ENCODE data around the gene ITGBL1.

ITGBL1 gene

DNA sequence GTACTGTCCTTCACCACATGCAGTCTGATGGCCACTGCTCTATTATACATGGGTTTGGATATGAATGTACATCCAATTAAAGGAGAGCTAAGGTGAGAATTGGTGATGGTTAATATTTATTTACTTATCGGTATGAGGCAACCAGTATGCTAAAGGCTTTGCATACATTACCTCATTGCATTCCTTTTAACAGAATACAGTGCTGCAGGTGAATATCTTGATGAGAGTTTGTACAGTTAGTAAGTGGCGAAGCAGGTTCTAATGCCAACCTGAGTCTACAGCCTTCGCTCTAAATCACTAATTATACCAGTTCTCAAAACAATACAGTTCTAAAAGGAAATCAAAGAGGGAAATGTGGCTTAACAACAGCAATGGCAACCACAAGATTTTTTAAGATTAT lies 284.1 kb downstream of the ITGBL1 start:
- no peaks in the 10 kb centered on the region for H3K36me3 Mint-ChIP-seq (ENCODE audit: low read depth)

DNA sequence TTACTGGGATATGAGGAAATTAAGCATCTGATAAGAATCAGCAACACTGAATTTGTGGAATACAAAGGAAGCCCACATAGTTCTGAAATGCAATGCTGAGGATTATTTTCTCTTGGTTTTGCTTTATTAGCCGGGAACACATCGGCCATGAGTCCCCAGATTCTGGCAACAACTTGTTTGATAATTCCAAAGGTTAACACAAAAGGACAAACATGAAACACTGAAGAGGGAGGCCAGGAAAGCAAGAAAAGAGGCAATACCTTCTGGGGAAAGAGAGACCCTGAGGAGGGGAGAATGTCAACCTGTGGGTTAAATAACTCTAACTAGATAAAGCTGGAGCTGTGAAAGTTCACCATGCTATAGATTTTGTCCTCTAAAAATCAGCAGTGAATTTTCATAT lies 285.9 kb downstream of the ITGBL1 start:
- peaks cover 3% of the 10 kb centered on the region for H3K27me3 Mint-ChIP-seq (ENCODE audit: low read depth, poor library complexity)
- TF ChIP-seq, protein P1, sequence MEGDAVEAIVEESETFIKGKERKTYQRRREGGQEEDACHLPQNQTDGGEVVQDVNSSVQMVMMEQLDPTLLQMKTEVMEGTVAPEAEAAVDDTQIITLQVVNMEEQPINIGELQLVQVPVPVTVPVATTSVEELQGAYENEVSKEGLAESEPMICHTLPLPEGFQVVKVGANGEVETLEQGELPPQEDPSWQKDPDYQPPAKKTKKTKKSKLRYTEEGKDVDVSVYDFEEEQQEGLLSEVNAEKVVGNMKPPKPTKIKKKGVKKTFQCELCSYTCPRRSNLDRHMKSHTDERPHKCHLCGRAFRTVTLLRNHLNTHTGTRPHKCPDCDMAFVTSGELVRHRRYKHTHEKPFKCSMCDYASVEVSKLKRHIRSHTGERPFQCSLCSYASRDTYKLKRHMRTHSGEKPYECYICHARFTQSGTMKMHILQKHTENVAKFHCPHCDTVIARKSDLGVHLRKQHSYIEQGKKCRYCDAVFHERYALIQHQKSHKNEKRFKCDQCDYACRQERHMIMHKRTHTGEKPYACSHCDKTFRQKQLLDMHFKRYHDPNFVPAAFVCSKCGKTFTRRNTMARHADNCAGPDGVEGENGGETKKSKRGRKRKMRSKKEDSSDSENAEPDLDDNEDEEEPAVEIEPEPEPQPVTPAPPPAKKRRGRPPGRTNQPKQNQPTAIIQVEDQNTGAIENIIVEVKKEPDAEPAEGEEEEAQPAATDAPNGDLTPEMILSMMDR (IDR thresholded peaks at IDR 0.05) = no peak

More for the DNA sequence above, 284.1 kb downstream of the ITGBL1 start:
- no peak overlapping the region for H3K27ac Mint-ChIP-seq
- TF ChIP-seq, protein P1 (IDR thresholded peaks at IDR 0.05) = no peak
- H3K9me3 Mint-ChIP-seq = no peaks in the 10 kb centered on the region
- H3K4me1 Mint-ChIP-seq = no peaks in the 10 kb centered on the region
- H3K27me3 Mint-ChIP-seq (ENCODE audit: low read depth, poor library complexity) = no peaks in the 10 kb centered on the region
- DNase-seq = no peak
- H3K4me3 Mint-ChIP-seq = no peak overlapping the region

DNA sequence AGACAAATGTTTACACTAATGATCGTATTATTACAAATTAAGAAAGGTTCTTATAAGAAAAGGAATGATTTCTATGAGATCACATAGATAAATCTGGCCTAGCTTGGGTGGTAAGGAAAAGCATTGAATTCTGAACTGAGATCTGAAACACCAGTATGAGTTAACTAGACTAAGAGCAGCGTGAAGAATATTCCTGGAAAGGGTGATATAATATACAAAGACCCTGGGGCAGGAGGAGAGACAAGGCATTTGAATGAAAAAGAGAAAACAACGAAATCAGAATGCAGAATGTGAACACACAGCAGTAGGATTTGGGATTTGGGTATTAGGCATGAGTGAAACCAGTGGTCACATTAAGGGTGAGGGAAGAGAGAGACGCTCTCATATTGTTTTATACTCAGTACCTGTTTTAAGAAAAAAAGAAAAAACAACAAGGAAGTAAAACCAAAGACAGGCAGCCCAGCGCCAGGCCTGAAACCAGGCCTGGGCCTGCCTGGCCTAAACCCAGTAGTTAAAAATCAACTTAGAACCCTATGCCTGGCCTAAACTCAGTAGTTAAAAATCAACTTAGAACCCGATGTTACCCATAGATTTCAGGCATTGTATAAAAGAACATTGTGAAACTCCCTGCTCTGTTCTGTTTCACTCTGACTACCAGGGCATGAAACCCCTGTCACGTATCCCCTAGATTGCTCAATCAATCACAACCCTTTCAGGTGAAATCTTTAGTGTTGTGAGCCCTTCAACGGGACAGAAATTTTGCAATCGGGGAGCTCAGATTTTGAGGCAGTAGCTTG lies 287.1 kb downstream of the ITGBL1 start:
- H3K36me3 Mint-ChIP-seq (ENCODE audit: low read depth) = no peaks in the 10 kb centered on the region
- H3K27me3 Mint-ChIP-seq (ENCODE audit: low read depth, poor library complexity) = peaks cover 3% of the 10 kb centered on the region
- DNase-seq = no peak
- no peaks in the 10 kb centered on the region for H3K9me3 Mint-ChIP-seq
- no peaks in the 10 kb centered on the region for H3K4me1 Mint-ChIP-seq
- H3K27ac Mint-ChIP-seq = no peak overlapping the region
- TF ChIP-seq, protein P1 (IDR thresholded peaks at IDR 0.05) = no peak
- H3K4me3 Mint-ChIP-seq = no peak overlapping the region

More for the DNA sequence above, 285.9 kb downstream of the ITGBL1 start:
- H3K4me3 Mint-ChIP-seq = no peak overlapping the region
- H3K36me3 Mint-ChIP-seq (ENCODE audit: low read depth) = no peaks in the 10 kb centered on the region
- H3K9me3 Mint-ChIP-seq = no peaks in the 10 kb centered on the region
- DNase-seq = no peak
- no peak overlapping the region for H3K27ac Mint-ChIP-seq
- H3K4me1 Mint-ChIP-seq = no peaks in the 10 kb centered on the region

DNA sequence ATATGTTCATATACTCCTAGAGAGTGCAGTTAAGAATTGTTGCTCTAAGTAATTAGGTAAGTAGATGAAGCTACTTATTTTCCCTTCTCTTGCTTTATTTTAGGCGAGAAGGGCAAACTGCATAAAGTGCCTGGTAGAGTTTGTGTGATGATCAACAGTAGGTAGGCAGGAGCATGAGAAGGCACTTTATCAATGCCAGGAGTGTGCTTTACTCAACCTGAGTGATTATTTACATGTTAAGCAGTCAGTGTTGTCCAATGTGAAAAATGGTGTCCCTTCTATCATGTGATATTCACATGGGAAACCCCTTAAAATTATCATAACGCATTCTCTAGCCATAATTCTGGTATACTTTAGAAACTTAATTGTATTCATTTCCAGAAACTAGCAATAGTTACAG lies 294.0 kb downstream of the ITGBL1 start:
- no peak for DNase-seq
- Mint-ChIP-seq H3K9me3 (no peaks in the 10 kb centered on the region), H3K4me3 (no peak overlapping the region), H3K27ac (no peak overlapping the region), H3K36me3 (ENCODE audit: low read depth) (no peaks in the 10 kb centered on the region), H3K27me3 (ENCODE audit: low read depth, poor library complexity) (peaks cover 7% of the 10 kb centered on the region), H3K4me1 (no peaks in the 10 kb centered on the region)
- TF ChIP-seq, protein P1 (IDR thresholded peaks at IDR 0.05) = no peak

DNA sequence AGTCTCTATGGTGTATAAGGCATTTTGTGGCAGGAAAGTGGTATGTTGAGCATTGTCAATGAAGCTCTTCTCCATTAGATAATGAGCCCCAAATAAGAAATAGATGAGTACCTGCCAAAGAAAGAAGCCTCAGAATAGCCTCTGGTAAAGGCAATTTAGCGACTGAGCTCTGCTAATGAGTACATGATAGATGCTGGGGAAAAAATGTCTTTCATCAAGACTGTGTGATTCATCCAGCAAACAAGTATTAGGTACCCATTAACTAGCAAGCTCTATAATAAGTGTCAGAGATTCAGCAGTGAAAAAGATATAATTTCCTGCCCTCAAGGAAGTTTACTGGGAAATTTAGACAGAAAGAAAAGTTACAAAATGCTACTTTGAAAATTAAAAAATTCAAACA lies 294.6 kb downstream of the ITGBL1 start:
- no peak for DNase-seq
- peaks cover 7% of the 10 kb centered on the region for H3K27me3 Mint-ChIP-seq (ENCODE audit: low read depth, poor library complexity)
- no peak overlapping the region for H3K27ac Mint-ChIP-seq
- TF ChIP-seq, protein P1 (IDR thresholded peaks at IDR 0.05) = no peak
- no peaks in the 10 kb centered on the region for H3K4me1 Mint-ChIP-seq
- H3K4me3 Mint-ChIP-seq = no peak overlapping the region
- H3K9me3 Mint-ChIP-seq = no peaks in the 10 kb centered on the region
- no peaks in the 10 kb centered on the region for H3K36me3 Mint-ChIP-seq (ENCODE audit: low read depth)

DNA sequence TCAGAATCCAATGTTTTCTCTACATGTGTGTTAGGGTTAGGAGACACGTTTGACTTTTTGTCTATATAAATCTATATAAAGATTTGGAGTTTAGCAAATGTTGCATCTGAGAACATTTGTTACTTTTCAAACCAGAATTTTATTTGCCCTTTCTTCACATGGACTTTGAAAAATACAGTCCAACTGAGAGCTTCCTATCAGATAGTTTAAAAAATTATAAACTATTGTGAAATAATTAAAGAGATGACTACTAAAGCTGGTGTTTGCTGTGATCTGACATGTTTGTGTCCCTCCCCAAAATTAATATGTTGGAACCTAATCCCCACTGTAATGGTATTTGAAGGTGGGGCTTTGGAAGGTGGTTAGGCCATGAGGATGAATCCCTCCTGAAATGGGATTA lies 297.1 kb downstream of the ITGBL1 start:
- Mint-ChIP-seq H3K36me3 (ENCODE audit: low read depth) (no peaks in the 10 kb centered on the region), H3K4me1 (no peaks in the 10 kb centered on the region), H3K27ac (no peak overlapping the region), H3K9me3 (no peaks in the 10 kb centered on the region), H3K27me3 (ENCODE audit: low read depth, poor library complexity) (peaks cover 4% of the 10 kb centered on the region), H3K4me3 (no peak overlapping the region)
- DNase-seq = no peak
- TF ChIP-seq, protein P1 (IDR thresholded peaks at IDR 0.05) = no peak

Measured in nephron progenitor cell (in vitro differentiated cells).